ENCODE results near the gene PRDM2.

DNA sequence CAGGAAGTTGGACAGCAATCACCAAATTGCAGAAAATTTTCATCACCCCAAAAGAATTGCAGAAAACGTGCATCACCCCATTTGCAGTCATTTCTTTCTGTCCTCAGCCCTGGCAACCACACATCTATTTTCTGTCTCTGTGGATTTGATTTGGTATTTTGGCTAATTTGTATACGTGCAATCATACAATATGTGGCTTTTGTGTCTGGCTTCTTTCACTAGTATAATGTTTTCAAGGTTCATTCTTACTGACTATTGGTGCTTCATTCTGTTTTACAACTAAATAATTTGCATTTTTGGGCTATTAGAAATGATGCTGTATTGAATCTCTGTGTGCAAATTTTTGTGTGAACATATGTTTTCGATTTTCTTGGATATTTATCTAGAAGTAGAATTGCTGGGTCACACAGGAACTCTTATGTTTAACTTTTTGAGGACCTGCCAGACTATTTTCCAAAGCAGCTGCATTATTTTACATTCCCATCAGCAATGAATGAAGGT is 24.8 kb upstream of the PRDM2 start:
- no peak for TF ChIP-seq POLR2A (IDR thresholded peaks at IDR 0.05)
- TF ChIP-seq, protein P1, sequence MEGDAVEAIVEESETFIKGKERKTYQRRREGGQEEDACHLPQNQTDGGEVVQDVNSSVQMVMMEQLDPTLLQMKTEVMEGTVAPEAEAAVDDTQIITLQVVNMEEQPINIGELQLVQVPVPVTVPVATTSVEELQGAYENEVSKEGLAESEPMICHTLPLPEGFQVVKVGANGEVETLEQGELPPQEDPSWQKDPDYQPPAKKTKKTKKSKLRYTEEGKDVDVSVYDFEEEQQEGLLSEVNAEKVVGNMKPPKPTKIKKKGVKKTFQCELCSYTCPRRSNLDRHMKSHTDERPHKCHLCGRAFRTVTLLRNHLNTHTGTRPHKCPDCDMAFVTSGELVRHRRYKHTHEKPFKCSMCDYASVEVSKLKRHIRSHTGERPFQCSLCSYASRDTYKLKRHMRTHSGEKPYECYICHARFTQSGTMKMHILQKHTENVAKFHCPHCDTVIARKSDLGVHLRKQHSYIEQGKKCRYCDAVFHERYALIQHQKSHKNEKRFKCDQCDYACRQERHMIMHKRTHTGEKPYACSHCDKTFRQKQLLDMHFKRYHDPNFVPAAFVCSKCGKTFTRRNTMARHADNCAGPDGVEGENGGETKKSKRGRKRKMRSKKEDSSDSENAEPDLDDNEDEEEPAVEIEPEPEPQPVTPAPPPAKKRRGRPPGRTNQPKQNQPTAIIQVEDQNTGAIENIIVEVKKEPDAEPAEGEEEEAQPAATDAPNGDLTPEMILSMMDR (IDR thresholded peaks at IDR 0.05), result no peak
